HG03521 (cell line): ENCODE measurements around the gene SKIL.

Experiments
- ATAC-seq: cut with Tn5 transposase; IDR thresholded peaks from one replicate; pipeline ENCODE4 v1.9.1; 2021; ENCODE audit warnings: mild to moderate bottlenecking, moderate library complexity; ENCODE audit not compliant: unreplicated experiment

The SKIL gene

GRCh38 chr3:170437176-170437575 lies 79.7 kb downstream of the SKIL start:
- no peak for ATAC-seq

- ATAC-seq = no peak
Observed at GRCh38 chr3:170437696-170438407, 80.3 kb downstream of the SKIL start.

- ATAC-seq = no peak
Observed at GRCh38 chr3:170438836-170439235, 81.3 kb downstream of the SKIL start.

- ATAC-seq = no peak
Observed at GRCh38 chr3:170440344-170440743, 82.8 kb downstream of the SKIL start.

GRCh38 chr3:170441412-170441811 lies 83.9 kb downstream of the SKIL start:
- ATAC-seq = no peak

- ATAC-seq = no peak
Observed at GRCh38 chr3:170442947-170443346, 85.4 kb downstream of the SKIL start.

GRCh38 chr3:170443457-170443856 lies 85.9 kb downstream of the SKIL start:
- no peak for ATAC-seq
